ENCODE measurements around the gene ZNF266. TPM values are rescaled to one million over a fixed set of nuclear protein-coding genes. Genes with fewer than 3 reads are reported as not detected.

ZNF266 gene
- 3.1 to 3.8 TPM (median 3.3 TPM) in 5 replicates for total RNA-seq (2022; extraction: Qiagen RNA extraction)

DNA sequence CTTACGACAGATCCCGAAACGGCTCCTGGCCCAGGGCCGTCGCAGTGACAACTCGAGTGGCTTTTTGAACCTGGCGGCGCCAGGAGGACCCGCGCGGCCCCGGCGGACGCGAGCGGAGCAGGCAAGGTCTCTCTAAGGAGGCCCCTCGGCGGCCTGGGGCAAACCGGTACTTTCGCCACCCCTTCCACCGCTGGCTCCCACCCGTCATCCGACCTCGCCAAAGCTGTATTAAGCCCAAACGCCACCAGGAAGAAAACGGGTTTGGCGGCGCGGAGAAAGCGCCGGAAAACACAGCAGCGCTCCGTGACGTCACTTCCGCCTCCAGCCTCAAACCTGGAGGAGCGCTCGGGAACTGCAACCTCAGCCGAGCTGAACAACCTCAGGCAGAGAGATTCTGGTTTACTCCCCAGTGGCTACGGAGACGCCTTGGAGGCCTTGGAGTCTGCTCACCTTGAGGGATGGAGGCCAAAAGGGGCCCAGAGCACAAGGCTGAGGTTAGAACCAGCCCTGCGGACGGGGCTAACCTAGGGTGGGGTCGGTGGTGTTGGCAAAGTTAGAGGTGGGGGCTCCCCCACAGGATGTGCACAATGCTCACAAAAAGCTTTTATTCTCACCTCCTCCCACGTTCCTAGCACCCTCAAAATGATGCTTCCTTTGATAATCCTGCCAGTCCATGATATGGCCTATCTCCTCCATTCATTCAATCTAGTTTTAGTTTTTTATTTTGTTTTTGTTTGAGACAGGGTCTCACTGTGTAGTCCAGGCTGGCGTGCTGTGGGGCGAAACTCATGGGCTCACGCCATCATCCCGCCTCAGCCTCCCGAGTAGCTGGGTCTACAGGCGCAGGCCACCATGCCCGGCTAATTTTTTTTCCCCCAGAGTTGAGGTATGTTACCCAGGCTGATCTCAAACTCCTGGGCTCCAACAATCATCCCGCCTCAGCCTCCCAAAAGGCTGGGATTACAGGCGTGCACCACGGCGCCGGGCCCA lies at the start of gene ZNF266:
Gene ZNF266 (minus strand): TSS at position 295 of the 990 bp plus-strand sequence. CDS start 15,484 bp downstream, outside the sequence.

DNA sequence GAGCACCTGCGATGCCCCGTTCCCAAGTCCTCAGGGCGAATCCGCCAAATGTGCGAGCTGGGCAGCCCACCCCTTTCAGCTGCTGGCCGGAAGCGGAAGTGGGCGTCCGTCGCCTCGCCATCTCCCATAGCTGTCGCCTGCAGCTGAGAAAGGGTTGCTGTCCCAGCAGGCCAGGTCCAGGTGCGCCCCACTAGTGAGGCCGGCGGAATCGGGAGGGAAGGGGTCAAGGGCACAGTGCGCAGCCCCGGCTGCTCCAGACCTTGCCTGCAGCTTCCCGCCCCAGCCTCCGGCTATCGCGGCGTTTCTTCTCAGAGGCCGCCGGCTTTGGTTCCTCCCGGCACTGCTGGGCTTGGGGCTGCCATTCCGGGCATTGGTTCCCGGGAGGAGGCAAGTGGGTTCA lies 72.5 kb downstream of the ZNF266 start, which contains the start of gene ZNF177:
Gene ZNF177 (plus strand): TSS at position 109 of the 400 bp plus-strand sequence. CDS start 15,299 bp downstream, outside the sequence.

Other genes with a start within 250 kb of the ZNF266 start
- gene OR7D4, start 216.0 kb downstream of the ZNF266 start, total RNA-seq (2022; extraction: Qiagen RNA extraction), result 0.02 to 0.08 TPM (median 0.05 TPM) in 3 of 5 replicates, not detected in the others
- gene OR7E24, start 184.6 kb downstream of the ZNF266 start, total RNA-seq (2022; extraction: Qiagen RNA extraction), result not detected in 5 replicates
- gene ZNF699, start 125.7 kb downstream of the ZNF266 start, total RNA-seq (2022; extraction: Qiagen RNA extraction), result 1.2 to 2.2 TPM (median 1.9 TPM) in 5 replicates
- gene ZNF559, start 111.4 kb downstream of the ZNF266 start, total RNA-seq (2022; extraction: Qiagen RNA extraction), result 4.8 to 5.2 TPM (median 5.0 TPM) in 5 replicates
- 0.49 to 0.66 TPM (median 0.61 TPM) in 5 replicates for gene ZNF177, start 72.6 kb downstream of the ZNF266 start, total RNA-seq (2022; extraction: Qiagen RNA extraction)
- not detected in 5 replicates for gene ZNF560, start 63.0 kb upstream of the ZNF266 start, total RNA-seq (2022; extraction: Qiagen RNA extraction)
- 0.76 to 1.5 TPM (median 1.2 TPM) in 5 replicates for gene ZNF426, start 103.1 kb upstream of the ZNF266 start, total RNA-seq (2022; extraction: Qiagen RNA extraction)
- gene ZNF121, start 148.9 kb upstream of the ZNF266 start, total RNA-seq (2022; extraction: Qiagen RNA extraction), result 3.7 to 4.7 TPM (median 4.0 TPM) in 5 replicates
- gene ZNF561, start 185.7 kb upstream of the ZNF266 start, total RNA-seq (2022; extraction: Qiagen RNA extraction), result 7.9 to 12.9 TPM (median 9.1 TPM) in 5 replicates
- 5.6 to 7.8 TPM (median 6.3 TPM) in 5 replicates for gene ZNF562, start 239.5 kb upstream of the ZNF266 start, total RNA-seq (2022; extraction: Qiagen RNA extraction)

Measured in A549 treated with dexamethasone at 1 μM for 4 hours (cell line).